GM18858 (cell line): ENCODE results near the gene CHMP2A.
"Not testable (repeated sequence)": the region's sequence is repeated elsewhere in the genome, so short reads cannot be mapped to it uniquely, and the experiment has no call there.

Experiments used
- ATAC-seq: cut with Tn5 transposase; IDR thresholded peaks from one replicate; pipeline ENCODE4 v1.9.1; 2021; ENCODE audit not compliant: unreplicated experiment

The CHMP2A gene

DNA sequence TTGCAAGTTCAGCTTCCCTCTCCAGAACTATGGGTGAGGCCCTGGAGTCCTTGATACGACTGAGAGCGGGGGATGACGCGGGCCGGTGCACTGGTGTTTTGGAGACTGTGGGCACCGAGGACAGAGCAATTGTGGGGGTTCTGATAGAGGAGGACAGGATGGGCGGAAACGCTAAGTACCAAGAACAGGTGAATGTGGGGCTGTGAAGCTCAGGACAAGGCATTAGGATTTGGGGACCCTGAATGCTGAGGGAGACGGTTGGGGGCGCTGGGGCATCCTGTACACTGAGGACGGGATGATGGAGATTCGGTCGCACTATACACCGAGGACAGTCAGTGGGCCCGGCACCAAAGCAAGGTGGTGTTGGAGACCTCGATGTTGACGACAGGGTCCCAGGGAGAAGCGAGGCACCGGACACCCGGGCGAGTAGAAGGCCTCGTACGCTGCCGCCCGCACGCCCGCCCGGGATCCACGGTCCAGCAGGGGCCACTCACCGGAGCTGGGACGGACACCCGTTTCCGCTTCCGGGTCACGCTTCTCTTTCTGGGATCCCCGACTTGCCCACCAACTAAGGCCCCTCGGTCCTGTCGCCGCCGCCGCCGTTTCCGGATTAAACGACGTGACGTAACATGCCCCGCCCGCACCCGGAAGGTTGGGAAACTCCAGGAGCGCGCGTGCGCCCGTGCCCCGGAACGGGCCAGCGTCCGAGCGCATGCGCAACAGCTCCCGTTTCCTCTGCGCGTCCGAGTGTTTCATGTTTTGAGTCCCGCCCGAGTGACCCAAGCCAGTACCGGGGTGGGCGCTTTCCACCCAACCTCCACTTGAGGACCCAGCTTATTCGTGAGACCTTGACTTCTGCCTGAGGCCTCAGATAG lies at the start of gene CHMP2A:
Gene CHMP2A, minus strand, starts transcription at position 612 of the 875 bp plus-strand sequence. CDS start 893 bp downstream, outside the sequence.
- ATAC-seq, result peak; percentile 30

DNA sequence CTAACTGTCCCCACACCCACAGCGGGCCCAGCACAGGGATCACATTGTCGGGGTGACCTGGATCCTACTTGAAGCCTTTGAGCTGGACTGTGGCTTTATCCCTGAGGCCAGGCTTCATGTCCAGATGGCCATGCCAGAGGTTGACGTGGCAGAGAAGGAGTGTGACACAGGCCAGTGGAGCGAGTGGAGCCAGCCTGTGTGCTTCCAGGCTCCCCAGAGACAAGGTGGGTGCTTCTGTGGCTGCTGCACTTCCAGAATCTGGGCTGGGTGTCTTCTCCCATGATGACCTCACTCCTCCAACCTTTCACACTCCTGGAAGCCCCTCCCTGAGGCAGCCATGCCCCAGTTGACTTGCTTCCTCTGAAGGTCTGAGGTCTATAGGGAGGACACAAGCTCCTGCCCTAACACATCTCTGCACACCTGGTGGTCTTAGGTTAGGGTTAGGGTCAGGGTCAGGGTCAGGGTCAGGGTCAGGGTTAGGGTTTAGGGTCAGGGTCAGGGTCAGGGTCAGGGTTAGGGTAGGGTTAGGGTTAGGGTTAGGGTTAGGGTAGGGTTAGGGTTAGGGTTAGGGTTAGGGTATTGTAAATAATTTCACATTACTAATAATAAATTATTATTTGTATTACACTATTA lies 31.3 kb upstream of the CHMP2A start:
- ATAC-seq, result no peak

DNA sequence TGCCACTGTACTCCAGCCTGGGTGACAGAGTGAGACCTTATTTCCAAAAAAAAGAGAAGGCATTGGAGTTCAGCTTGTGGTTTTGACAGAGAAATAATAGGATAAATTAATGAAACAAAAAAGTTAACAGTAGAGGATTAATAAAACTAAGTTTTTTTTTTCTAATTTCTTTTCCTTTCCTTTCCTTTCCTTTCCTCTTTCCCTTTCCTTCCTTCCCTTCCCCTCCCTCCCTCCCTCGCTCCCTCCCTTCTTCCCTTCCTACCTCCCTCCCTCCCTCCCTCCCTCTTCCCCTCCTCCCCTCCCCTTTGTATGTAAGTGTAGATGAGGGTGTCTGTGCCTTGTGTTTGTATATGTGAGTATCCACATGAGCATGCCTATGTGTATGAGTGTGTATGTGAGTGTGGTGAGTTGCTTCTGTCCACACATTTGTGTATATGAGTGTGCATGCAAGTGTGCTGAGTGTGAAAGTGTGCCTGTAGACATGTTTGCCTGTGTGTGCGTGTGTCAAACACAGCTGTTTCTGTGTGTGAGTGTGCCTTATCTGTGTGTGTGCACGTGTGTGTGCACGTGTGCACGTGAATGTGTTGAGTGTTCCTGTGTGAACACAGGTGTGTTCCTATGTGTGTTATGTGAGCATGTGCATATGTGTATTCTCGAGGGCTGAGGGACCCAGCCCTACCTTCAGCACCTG lies 30.7 kb upstream of the CHMP2A start:
- no peak for ATAC-seq

DNA sequence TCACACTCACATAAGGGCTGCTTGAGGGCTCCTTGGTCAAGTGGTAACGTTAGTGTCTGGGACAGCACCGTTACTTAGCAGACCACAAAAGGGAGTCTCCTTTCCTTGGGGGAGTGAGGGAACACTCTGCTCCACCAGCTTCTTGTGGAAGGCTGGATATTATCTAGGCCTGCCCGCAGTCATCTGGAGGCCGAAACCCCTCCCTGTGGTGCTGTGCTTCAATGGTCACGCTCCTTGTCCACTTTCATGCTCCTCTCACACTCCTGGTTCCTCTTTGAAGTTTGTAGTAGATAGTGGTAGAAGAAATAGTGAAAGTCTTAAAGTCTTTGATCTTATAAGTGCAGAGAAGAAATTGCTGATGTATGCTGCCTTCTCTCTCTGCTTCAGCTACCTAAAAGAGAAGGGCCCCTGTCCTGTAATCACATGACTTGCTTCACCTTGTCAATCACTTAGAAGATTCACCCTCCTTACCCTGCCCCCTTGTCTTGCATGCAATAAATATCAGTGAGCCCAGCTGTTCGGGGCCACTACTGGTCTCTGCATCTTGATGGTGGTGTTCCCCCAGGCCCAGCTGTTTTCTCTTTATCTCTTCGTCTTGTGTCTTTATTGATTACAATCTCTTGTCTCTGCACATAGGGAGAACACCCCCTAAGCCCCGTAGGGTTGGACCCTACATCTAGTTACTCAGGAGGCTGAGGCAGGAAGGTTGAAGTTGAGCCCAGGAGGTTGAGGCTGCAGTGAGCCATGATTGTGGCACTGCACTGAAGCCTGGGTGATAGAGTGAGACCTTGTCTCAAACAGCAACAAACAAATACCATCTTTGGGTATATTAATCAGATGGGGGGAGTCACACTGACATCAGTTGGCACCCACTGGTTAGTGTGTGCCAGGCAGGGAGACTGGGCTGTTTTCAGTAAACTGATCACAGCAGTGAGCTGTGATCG lies 29.9 kb upstream of the CHMP2A start:
- ATAC-seq, result no peak

DNA sequence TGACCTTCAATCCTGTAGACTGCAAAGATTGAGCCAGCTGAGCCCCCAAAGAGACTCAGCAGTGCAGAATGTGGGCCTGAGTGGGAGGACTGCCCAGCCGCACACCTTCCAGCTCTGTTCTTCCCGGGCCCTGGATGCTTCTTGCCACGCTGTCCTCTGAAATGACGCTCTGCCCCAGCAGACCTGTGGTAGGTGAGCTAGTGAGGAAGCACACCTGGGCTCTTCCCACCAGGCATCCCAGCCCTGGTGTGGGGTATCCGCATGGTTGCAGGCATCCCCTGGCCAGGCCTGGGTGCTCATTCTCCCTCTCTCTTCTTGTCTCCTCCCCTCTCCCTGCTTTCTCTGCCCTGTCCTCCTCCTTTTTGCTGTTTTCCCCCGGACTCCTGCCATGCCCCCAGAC lies 28.1 kb upstream of the CHMP2A start:
- no peak for ATAC-seq

DNA sequence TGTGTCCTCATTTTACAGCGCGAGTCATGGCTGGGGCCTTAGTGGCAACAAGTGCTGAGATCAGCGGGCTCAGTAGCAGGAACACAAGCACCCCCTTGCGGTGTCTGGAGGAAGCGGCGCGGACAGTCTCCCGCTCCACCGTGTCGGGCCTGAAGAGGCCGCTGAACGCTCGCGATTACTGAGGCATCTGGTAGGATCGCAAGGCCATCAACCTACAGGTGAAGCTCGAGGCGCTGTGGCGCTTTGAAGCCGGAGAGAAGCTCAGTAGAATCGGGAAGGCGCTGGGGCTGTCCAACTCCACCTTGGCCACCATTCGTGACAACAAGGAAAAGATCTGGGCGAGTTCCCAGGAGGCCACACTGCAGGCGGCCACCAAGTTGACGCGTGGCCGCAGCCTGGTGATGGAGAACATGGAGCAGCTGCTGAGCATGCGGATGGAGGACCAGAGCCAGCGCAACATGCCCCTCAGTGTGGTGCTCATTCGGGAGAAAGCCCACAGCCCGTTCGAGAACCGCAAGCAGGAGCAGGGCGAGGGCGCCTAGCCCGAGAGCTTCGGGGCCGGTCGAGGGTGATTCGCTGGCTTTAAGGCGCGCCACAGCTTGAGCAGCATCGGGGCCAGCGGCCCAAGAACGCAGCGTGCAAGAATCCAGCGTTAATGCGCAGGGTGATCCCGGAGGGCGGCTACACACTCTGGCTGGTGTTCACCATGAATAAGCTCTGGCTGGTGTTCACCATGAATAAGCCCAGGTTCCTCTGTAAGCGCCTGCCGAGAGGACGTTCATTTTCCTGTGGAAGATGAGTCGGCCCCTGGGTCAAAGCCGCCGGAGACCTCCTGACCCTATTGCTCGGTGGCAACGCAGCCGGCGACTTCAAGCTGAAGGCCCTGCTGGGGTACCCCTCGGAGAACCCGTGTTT lies 26.6 kb upstream of the CHMP2A start:
- ATAC-seq, result no peak

DNA sequence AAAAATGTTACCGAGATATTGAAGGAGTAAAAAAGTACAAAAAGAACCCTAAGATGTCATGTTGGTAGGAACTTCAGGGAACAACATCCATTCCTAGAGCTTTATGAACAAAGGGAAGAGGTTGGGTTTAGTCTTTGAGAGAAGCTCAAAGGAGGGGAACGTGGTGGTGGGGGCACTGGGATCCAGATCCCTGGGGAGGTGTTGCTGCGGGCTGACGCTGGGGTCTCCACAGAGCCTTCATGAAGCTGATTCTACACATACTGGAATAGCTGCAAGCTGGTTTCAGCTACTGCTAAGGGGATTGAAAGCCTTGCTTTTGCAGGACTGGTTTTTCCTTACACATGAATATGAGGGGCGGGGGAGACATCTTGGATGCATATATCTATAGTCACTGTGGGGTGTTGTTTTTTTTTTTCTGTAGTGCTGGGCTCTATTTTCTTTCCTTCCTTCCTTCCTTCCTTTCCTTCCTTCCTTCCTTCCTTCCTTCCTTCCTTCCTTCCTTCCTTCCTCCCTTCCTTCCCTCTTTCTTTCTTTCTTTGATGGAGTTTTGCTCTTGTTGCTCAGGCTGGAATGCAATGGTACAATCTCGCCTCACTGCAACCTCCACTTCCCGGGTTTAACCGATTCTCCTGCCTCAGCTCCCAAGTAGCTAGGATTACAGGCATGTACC lies 24.7 kb upstream of the CHMP2A start:
- no peak for ATAC-seq

DNA sequence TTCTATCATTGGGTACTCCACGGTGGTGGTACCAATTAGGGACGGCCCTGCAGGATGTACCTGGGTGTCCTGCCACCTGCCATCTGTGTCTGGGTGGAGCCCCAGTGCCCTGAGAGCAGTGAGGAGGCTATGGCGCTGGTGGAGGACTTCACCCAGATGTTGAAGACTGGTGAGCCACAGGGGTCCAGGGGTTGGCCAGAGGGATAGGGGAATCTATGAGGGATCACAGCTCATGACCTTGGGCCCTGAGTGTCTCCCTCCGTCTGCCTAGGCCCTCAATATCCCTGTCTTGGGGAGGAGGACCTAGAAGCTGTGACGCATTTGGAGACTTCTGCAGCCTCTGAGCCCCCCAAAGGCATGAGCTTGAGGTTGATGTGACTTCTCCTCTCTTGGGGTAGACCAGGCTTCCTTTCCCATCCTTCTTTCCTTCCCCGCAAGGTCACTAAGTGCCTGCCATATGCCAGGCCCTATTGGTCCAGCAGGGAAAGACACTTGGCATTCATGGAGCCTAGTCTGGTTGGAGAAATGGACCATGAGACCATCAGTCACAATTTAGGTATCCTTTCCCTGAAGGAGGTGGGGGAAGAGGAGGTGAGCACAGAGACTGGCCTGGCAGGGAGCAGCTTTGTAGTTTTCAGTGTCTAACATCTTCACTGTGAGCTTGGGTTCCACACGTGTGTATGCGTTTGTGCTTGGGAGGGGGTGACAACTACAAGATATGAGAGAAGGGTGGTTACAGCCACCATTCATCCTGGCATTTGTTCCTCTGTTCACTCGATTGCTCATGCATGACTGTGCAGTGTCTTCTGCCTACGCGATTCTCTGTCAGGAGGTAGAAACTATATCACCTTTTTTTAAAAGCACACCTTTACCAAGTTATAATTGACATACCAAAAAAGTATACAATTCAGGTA lies 23.4 kb upstream of the CHMP2A start:
- ATAC-seq, result no peak

DNA sequence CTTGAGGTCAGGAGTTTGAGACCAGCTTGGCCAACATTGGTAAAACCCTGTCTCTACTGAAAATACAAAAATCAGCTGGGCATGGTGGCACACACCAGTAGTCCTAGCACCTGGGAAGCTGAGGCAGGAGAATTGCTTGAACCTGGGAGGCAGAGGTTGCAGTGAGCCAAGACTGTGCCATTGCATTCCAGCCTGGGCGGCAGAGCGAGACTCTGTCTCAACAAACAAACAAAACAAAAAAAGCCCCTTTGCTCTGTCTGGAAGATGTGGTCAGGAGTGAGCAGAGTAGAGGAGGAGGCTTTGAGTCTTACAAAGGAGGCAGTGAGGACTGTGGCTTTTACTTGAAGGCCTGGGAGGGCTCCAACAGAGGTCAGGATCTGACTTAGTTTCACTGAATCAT lies 22.7 kb upstream of the CHMP2A start:
- not testable (repeated sequence) for ATAC-seq

DNA sequence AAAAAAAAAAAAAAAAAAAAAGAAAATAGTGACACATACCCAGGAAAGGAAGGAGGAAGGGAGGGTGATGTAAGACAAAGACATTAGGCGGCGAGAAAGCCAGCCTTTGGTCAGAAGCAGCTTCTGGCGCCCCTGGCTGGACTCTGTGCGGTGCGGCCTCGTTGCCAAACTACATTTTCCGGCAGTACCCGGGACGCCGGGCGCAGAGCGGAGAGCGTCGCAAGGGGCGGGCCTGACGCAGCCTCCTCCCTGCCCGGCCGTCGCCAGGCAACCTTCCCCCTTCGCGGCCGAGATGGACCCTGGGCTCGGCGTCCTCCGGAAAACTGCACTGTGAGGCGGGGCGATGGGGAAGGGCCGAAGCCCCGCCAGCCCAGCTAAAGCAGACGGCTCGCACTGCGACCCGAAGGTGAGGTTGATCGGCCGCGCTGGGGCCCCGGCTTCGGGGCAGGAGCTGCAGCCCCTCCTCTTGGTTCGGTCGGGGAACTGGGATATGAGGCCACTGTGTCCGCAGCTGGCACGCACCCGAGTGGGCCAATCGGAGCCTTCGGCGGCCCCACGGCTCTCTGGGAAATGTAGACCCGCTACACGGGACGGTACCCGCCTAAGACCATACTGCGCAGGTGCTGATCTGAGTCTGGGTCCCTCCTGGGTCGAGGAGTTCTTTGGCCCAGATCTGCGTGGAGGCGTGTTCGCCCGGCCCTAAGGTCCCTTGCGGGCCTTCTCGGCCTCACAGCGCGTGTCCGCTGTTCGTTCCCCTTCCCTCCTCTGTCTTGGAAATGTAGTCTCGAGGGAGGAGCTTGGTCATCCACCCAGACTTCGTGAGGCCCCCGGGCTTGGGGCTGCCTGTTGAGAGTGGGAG lies 20.5 kb upstream of the CHMP2A start:
- ATAC-seq, result peak; percentile 36

DNA sequence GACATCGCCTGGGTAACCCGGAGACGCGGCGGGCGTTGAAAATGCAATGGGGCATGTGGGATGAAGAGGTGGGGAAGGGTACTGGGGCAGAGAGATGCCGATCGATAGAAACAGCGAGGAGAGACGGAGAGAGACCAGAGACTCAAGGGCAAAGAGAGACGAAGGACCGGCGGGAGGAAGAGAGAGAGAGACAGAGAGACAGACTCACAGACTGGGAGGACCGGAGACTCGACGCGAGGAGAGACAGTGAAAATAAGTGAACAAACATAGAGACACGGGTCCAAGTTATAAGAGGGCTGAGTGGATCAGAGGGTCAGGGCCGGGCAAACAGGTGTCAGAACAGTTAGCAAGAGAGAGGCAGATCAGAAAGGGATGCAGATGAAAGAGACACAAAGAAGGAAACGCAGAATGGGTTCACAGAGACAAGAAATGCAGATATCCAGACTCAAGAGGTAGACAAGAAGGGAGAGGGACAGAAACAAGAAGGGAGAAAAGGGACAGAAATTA lies 18.8 kb upstream of the CHMP2A start:
- ATAC-seq, result no peak

DNA sequence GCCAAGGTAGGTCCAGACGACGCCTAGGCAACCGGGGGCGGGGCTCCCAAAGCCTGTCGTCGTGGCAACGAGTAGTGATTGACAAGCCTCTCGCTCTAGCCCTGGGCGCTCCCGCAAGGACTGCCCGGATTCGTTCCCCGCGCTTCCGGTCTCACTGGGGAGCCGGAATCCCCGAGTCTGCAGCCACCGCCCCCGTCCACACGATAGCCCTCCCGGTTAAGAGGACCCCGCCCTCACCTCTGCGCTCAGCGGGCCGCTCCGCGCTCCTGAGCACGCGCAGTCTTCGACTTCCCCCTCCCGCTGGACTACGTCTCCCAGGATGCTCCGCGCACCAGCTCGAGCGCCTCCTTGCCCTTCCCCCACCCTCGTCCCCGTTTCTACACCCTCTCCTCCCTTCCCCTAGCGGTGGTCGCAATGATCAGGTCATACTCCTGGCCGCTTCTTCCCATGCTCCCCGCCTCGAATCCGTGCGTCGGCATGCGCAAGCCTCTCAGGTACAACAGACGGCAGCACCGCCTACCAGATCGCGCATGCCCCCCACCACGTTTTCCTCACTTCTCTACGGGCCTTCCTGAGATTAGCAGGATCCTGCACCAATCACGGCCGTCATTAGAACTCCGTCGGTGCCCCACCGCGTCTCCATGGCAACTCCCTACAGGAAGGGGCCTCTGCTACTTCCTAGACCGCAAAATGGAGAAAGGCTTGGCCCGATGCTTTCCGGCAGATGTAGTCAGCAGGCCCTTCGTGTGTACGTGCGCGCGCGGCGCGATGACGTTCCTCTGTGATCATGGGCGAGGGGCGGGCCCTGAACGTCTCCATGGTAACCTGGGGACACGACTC lies 18.1 kb upstream of the CHMP2A start, which contains the start of gene MZF1:
Gene MZF1, minus strand, starts transcription at position 518 of the 840 bp plus-strand sequence. CDS start 1,946 bp downstream, outside the sequence.
- peak; percentile 36 for ATAC-seq

DNA sequence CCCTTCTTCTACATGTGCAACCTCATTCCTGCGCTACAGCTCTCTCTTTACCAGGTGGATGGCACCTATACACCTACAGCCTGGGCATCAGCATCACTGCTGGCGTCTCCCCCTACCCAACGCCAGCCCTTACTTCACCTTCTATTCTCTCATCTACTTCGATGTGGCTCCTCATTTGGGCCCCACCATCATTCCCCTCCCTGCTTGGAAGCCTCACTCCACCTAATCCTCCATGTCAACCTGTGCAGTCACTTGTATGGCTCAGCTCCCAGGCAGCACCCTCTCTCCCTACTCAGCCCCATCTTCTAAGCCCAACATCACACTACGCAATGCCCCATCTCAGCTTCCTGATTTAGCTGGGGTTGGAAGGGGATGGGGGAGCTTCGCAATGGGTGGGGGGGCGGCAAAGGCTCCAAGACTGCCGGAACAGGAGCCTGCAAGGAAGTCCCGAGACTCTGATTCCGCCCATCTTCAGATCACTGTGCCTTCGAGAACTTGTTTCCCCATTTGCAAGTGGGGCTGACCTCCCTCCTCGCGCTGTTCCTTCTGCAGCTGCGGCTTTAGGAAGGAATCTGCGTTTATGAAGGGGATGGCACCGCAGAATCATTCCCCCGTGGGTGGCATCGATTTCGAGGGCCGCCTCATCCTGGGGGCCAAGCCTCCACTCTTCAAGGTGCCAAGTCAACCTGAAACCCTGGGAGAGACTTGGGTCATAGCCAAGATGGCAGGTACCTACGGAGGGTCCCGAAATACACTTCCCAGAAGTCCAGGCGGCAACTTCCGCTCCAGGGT lies 17.3 kb upstream of the CHMP2A start:
- no peak for ATAC-seq

DNA sequence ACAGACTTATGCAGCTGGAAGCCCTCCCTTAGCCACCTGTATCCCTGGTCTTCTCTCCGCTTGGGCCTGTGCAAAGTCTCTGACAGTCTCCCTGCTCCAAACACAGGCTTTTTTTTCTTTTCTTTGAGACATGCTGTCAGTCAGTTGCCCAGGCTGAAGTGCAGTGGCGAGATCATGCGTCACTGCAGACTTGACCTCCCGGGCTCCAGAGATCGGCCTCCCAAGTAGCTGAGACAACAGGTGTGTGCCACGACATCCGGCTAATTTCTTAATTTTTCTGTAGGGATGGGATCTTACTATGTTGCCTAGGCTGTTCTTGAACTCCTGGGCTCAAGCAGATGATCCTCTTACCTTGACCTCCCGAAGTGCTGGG lies 16.7 kb upstream of the CHMP2A start:
- ATAC-seq, result no peak
